ENCODE measurements around the gene PKN3.

PKN3 gene

DNA sequence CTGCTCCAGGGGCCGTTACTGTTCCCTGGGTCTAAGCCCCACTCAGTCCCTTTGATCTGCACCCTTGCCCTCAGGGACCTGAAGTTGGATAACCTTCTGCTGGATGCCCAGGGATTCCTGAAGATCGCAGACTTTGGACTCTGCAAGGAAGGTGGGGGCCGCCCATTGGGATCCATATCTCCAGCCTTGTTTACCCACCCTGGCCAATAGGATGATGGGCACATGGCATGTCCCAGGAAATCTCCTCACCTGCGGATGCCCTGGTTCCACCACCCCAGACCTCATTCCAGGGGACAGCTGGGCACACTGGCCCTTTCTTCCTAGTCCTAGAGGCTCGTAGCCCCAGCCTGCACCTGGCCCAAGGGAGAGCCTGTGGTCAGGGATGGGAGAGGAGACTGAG is 16.2 kb downstream of the PKN3 start:
- DNase-seq, result no peak

- no peak for DNase-seq
Observed at GRCh38 chr9:128719919-128720605, 17.8 kb downstream of the PKN3 start.

DNA sequence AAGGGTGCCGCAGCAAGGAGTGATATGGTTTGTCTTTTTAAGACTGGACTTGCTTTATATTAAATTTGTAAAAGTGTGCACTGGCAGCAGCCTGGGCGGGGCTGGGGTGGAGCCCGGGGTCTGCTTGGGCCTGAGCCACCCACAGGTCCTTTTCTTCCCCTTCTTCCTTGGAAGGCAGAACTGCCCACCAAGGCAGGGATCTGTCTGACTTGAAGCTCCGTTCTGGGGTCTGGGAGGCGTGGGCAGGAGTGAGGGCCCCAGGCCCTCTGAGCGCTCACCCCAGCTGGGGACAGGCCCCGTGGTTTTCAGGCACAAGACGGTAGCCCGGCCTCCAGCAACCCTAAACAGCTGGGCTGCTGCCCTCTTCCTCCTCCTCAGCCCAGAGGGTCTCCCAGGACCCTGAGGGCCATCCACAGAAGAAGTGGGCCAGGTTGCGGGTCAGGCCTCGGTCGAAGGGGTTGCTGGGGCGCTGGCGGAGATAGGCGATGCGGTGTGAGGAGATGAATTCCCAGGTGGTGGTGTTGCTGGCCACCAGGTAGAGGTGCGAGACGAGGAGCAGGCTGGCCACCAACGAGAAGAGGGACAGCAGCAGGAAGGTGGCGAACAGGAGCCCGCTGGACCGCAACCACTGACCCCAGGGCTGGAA is 18.7 kb downstream of the PKN3 start:
- no peak for DNase-seq

GRCh38 chr9:128721487-128722010 is 19.2 kb downstream of the PKN3 start:
- no peak for DNase-seq

DNA sequence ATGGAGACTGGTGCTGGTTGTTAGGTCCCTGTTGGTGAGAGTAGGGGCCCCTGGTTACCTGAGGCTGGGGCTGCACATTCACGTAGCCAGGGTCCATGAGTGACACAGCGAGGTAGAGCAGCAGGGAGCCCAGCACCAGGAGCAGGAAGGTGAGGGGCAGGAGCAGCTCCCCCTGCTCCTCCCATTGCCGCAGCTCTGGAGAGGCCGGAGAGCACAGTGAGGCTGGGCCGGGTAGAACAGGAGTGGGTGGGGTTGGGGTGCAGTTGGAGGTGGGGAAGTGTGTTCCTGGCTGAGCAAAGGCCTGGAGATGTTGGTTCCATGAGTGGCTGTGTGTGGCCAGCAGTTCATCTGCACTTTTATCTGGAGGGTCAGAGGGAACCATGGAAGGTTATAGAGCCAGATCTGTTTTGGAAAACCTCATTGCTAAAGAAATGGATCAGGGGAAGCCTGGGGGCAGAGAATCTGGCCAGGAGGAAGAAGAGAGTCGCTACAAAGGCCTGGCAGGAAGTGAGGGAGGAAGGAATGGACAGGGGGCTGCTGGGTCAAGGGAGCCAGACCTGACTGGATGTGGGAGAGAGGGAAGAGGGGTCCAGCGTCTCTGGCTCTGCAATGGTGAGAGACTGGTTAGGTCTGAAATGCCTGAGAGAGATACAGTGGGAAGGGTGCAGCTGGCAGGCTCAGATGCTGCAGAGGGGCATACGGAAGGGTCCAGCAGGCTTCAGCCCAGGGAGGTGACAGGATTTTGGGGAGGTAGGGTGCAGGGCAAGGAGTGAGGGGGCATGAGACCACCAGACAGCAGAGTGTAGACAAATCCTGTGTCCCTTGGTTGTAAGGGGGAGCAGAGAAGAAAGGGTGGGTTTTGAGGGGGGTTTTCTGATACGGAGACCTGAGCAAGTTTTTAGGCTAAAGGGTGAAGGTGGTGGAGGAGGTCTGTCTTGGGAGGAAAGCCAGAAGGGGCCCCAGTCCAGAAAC is 20.4 kb downstream of the PKN3 start:
- DNase-seq, result no peak

DNA sequence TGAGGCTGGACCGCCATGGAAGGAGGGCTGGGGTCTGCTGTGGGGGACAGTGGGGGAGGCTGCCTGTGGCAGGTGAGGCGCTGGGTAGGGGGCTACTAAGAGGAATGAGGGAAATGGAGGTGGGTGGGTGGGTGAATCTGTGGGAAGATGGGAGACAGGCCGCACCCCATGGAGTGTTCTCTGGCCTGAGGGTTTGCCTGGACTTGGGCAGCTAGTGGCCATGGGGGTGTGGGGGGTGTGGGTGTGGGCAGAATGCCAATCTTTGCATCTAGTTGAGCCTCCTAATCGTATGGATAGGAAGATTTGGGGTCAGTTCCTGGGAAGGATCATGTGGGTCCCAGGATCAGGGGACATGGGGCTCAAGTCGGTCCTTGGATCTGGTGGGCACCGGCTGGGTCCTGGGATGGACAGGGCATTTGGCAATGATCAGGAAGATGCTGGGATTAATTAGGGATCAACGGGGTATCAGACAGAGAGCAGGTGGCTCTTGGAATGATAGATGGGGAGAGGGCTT is 21.1 kb downstream of the PKN3 start:
- peak in 1 of 2 experiments; percentile 20 for DNase-seq

DNA sequence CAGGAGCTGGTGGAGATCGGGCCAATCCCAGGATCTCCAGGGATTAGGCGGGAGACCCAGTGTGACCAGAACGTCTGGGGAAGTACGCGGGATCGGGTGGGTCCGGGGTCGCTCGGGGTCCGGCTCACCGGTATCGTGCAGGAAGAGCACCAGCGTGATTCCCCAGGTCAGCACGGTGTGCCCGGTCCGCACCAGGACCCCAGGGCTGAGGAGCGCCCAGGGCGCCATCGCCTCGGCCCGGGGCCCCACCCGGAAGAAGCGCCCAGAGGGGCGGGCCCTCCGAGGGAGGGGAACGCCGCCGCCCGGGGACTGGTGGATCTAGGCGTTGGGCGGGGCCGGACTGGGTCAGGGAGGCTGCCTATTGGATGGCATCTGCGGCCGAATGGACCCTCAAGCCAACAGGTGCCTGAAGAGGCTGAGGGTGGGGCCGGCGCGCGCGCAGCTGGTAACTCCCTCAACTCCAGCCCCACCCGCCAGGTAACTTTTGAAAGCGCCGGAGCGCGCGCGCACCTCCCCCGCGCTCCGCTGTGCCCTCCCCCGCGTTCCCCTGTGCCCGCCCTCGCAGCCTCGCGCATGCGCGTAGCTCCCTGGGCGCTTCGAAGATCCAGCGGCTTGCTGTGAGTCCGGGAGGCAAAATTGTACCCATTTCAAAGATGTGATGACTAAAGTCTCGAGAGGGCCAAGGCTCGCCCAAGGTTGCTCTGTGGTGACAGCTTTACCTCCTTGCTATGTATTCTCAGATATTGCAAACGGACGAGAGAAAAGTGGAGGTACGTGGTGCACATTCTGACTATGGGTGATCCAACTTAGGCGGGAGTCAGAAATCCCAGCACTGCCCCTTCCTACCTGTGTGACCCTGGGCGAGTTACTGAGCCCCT is 21.8 kb downstream of the PKN3 start, which contains the start of gene ZDHHC12:
Gene ZDHHC12 (minus strand): TSS at position 262 of the 878 bp plus-strand sequence. CDS start 34 bp downstream, at position 228.
- peak; percentile 100 for DNase-seq

DNA sequence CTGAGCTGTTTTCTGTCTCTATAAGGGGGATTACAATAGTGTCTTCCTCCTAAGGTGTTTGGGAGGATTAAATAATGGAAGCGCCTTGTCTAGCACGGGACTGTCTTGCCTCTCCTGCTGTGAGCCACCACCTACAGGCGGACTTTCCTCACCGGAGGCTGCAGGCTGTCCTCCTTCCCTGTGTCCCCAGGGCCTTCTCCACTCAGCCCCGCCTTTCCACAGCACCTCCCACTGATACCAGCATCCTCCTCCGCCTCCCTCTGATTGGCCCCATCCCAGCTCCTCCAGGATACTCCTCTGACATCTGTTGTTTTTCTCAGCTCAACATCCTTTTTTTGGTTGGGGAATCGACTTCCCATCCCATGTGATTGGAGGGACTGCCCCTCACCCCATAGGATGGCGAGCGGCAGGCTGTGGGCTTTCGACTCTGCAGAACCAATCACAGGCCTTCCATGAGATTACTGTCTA is 22.5 kb downstream of the PKN3 start:
- DNase-seq, result peak; percentile 69 to 77

- no peak for DNase-seq
Observed at GRCh38 chr9:128727640-128728248, 25.4 kb downstream of the PKN3 start.

DNA sequence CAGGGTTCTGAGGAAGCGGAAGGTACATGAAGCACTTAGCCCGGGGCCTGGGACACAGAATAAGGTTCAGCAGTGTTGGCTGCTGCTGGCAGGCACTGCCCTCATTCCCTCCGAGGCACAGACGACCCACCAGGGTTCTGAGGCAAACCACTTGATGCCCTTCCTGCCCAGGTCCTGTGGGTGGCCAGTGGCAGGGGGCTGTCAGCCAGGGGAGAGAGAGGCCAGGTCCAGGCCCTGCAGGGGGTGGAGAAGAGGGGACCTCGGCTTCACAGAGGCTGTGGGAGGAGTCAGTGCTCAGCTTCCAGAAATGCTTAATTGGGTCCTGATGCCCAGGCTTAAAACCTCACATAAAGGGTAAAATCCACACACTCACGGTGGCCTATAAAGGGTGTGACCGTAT is 26.0 kb downstream of the PKN3 start:
- DNase-seq, result no peak

- DNase-seq, result no peak
Observed at GRCh38 chr9:128729302-128729701, 27.0 kb downstream of the PKN3 start.

GRCh38 chr9:128729766-128730517 is 27.6 kb downstream of the PKN3 start:
- no peak for DNase-seq

DNA sequence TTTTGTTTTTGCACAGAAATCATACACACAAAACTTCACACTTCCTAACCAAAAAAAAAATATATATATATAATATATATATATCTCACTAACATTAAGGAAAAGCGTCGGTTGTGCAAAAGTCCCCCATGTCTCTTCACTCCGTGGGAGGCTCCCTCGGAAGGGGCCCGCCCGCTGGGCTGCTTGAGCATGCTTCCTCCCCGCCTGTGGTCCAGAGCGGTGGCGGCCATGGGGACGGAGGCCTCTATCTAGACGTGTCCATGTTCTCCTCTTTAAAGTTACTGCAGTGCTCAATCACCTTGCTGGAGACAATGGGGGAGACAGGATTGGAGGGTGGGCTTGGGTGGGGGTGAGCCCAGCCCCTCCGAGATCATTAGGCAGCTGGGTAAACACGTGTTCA is 28.8 kb downstream of the PKN3 start:
- DNase-seq, result no peak

GRCh38 chr9:128731691-128732090 is 29.4 kb downstream of the PKN3 start:
- no peak for DNase-seq

DNA sequence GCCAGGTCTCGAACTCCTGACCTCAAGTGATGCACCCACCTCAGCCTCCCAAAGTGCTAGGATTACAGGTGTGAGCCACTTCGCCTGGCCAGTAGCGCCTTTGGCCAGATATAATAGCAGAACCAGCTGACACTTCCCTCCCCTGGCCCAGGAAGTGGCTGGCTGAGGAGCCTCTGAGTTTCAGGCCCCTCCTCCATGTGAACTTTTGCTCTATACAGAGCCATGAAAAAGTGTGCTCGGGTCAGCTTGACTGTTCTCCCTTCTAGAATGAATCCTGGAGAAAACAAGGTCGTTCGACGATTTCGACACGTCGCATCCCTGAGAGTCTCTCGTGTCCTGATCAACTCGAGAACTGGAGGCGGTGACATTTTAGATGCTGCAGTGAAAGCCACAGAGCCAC is 30.3 kb downstream of the PKN3 start:
- DNase-seq, result no peak

- peak; percentile 34 to 35 for DNase-seq
Observed at GRCh38 chr9:128733256-128733655, 31.0 kb downstream of the PKN3 start.

DNA sequence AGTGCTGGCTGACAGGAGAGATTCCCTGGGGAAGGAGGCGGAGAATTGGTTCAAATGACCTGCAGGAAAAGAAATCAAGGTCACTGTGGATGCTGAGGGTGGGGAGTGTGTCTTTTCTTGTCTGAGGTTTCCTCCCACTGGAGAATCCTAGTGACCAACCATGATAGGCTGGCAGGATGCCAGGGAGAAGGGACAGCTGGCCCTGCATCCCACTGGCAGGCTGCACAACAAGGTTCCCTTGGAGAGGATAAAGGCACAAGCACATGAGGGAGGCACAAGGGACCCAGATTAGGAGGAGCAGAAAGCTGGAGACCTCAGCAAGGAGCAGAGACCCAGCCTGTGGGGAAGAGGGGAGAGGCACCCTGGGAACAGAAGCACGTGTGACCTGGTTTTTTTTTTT is 33.1 kb downstream of the PKN3 start:
- no peak for DNase-seq

DNA sequence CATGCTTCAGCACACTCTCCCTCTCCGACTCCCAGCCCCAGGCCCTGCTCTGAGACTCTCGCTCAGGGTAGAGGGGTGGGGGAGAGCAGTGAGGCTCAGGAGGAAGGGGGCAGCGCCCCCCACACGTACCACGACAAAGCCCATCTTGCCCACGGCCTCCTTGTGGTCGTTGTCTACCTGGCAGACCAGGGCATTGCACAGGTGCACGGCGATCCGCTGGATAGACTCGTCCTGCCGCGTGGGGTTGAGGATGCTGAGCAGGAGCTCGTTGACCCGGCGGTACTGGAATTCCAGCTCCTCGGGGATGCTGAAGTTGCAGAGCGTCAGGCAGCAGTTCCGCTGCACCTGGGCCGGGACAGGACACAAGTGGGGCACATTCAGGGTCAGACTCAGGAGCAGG is 40.1 kb downstream of the PKN3 start:
- no peak for DNase-seq

DNA sequence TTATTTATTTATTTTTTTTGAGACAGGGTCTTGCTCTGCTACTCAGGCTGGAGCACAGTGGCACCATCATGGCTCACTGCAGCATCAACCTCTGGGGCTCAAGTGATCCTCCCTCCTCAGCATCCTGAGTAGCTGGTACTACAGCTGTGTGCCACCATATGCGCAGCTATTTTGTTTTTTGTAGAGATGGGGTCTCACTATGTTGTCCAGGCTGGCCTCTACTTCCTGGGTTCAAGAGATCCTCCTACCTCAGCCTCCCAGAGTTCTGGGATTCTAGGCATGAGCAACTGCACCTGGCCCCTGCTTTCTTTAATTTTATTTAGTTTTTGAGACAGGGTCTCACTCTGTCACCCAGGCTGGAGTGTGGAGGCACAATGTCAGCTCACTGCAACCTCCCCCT is 41.1 kb downstream of the PKN3 start:
- DNase-seq, result no peak

GRCh38 chr9:128747241-128747640 is 44.9 kb downstream of the PKN3 start:
- DNase-seq, result no peak

Data from activated CD4-positive, alpha-beta T cell treated with anti-CD3 and anti-CD28 coated beads, Interleukin-2, amount 50 U/mL, for 48 hours (primary cell).